ENCODE data around the gene AGPAT4.

Gene AGPAT4

GRCh38 chr6:161171207-161171606, 102.7 kb downstream of the AGPAT4 start:
- DNase-seq (ENCODE audit: low read depth, low spot score): no peak
- TF ChIP-seq FOXP2 (optimal IDR thresholded peaks at IDR 0.05; ENCODE audit: control extremely low read depth, extremely low read length, insufficient read depth) (no peak), POLR2AphosphoS5 (IDR thresholded peaks at IDR 0.05; ENCODE audit: borderline replicate concordance, low read depth, low read length) (no peak), EZH2 (IDR thresholded peaks at IDR 0.05) (no peak)
- Histone ChIP-seq H3K9me3 (ENCODE audit: low read depth, low read length) (no peaks in the 10 kb centered on the region), H3K9ac (ENCODE audit: insufficient read length) (no peak overlapping the region), H3K36me3 (ENCODE audit: insufficient read depth, low read length) (no peaks in the 10 kb centered on the region), H3K4me3 (no peak overlapping the region), H3K27ac (no peak overlapping the region)

- Histone ChIP-seq H3K36me3 (ENCODE audit: insufficient read depth, low read length) (peaks cover 4% of the 10 kb centered on the region; the same call in 1 of the 2 replicates), H3K4me3 (no peak overlapping the region), H3K9me3 (ENCODE audit: low read depth, low read length) (no peaks in the 10 kb centered on the region), H3K9ac (ENCODE audit: insufficient read length) (no peak overlapping the region), H3K27ac (no peak overlapping the region)
- no peak for DNase-seq (ENCODE audit: low read depth, low spot score)
- TF ChIP-seq FOXP2 (optimal IDR thresholded peaks at IDR 0.05; ENCODE audit: control extremely low read depth, extremely low read length, insufficient read depth) (no peak), EZH2 (IDR thresholded peaks at IDR 0.05) (no peak), POLR2AphosphoS5 (IDR thresholded peaks at IDR 0.05; ENCODE audit: borderline replicate concordance, low read depth, low read length) (no peak)
These were observed 104.2 kb downstream of the AGPAT4 start for GRCh38 chr6:161169696-161170095.

DNA sequence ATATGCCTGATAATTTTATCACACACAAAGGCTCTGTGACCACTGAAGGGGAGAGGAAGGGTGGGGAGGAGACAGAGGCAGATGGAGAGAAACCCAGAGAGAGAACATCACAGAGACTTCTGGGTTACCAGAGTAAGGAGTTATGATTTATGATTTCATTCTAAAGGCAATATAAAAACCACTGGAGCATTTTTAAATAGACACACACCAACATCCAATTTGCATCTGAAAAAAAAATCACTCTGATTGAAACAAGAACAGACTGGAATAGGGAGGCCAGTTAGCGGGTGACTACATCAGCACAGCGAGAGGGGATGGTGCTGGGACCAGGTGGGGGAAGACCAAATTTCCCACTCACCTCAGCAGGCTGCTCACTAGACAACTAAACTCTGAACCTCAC, 104.8 kb downstream of the AGPAT4 start:
- Histone ChIP-seq H3K36me3 (ENCODE audit: insufficient read depth, low read length) (peaks cover 4% of the 10 kb centered on the region; the same call in 1 of the 2 replicates), H3K27ac (no peak overlapping the region), H3K9me3 (ENCODE audit: low read depth, low read length) (no peaks in the 10 kb centered on the region), H3K4me3 (no peak overlapping the region), H3K9ac (ENCODE audit: insufficient read length) (no peak overlapping the region)
- TF ChIP-seq EZH2 (IDR thresholded peaks at IDR 0.05) (no peak), POLR2AphosphoS5 (IDR thresholded peaks at IDR 0.05; ENCODE audit: borderline replicate concordance, low read depth, low read length) (no peak), FOXP2 (optimal IDR thresholded peaks at IDR 0.05; ENCODE audit: control extremely low read depth, extremely low read length, insufficient read depth) (no peak)
- no peak for DNase-seq (ENCODE audit: low read depth, low spot score)

DNA sequence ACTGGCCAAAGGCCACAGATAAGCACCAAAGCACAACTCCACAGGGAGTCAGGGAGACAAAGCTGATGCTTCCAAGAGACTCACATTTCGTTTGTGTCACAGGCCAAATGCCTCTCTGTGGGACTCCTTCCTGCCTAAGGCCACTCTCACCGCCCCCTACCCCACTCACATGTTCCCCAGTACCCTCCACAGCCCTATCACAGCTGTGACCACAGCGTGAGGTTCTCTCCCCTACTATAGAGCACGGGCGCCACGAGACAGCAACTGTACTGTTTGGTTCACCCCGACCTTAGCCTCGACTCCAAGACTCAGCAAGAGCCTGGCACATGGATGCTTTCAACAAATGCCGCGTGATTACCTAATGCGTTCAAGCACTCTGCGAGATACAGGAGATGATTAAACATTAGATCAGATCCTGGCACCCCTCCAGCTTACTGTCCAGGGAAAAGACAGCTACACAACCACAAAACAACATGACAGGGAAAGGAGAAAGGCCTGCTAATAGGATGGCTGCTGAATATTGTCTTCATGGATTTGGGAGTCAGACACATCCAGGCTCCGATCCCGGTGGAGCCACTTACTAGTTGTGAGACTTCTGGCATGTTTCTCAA, 105.5 kb downstream of the AGPAT4 start:
- Histone ChIP-seq H3K4me3 (no peak overlapping the region), H3K27ac (no peak overlapping the region), H3K9me3 (ENCODE audit: low read depth, low read length) (no peaks in the 10 kb centered on the region), H3K9ac (ENCODE audit: insufficient read length) (no peak overlapping the region), H3K36me3 (ENCODE audit: insufficient read depth, low read length) (peaks cover 4% of the 10 kb centered on the region; the same call in 1 of the 2 replicates)
- TF ChIP-seq EZH2 (IDR thresholded peaks at IDR 0.05): no peak
- TF ChIP-seq POLR2AphosphoS5 (IDR thresholded peaks at IDR 0.05; ENCODE audit: borderline replicate concordance, low read depth, low read length): no peak
- TF ChIP-seq FOXP2 (optimal IDR thresholded peaks at IDR 0.05; ENCODE audit: control extremely low read depth, extremely low read length, insufficient read depth): no peak
- DNase-seq (ENCODE audit: low read depth, low spot score): no peak

GRCh38 chr6:161166677-161167076, 107.2 kb downstream of the AGPAT4 start:
- Histone ChIP-seq H3K9me3 (ENCODE audit: low read depth, low read length) (no peaks in the 10 kb centered on the region), H3K9ac (ENCODE audit: insufficient read length) (no peak overlapping the region), H3K4me3 (no peak overlapping the region), H3K36me3 (ENCODE audit: insufficient read depth, low read length) (peaks cover 4% of the 10 kb centered on the region; the same call in 1 of the 2 replicates), H3K27ac (no peak overlapping the region)
- DNase-seq (ENCODE audit: low read depth, low spot score): no peak
- TF ChIP-seq EZH2 (IDR thresholded peaks at IDR 0.05): no peak
- TF ChIP-seq FOXP2 (optimal IDR thresholded peaks at IDR 0.05; ENCODE audit: control extremely low read depth, extremely low read length, insufficient read depth): no peak
- no peak for TF ChIP-seq POLR2AphosphoS5 (IDR thresholded peaks at IDR 0.05; ENCODE audit: borderline replicate concordance, low read depth, low read length)

DNA sequence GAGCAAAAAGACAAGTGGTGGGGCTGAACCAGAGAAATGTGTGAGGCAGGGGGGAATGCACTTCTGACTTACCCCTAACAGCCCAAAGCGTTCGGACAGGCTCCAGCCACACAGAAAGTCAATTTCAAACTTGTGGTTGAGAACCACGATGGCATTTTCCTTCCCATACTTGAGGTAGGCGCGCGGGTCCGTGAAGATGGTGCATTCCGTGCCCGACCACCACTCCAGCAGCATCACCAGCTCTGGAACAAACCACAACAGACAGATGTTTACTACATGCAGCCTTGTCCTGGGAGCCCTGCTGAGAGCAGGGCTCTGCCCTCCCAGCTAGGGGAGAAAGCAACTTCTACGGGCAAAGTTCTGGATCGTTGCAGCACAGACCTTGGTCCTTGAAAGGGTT, 107.7 kb downstream of the AGPAT4 start:
- no peak for DNase-seq (ENCODE audit: low read depth, low spot score)
- Histone ChIP-seq H3K27ac (no peak overlapping the region), H3K9ac (ENCODE audit: insufficient read length) (no peak overlapping the region), H3K4me3 (no peak overlapping the region), H3K9me3 (ENCODE audit: low read depth, low read length) (no peaks in the 10 kb centered on the region), H3K36me3 (ENCODE audit: insufficient read depth, low read length) (peaks cover 4% of the 10 kb centered on the region; the same call in 1 of the 2 replicates)
- TF ChIP-seq EZH2 (IDR thresholded peaks at IDR 0.05) (no peak), FOXP2 (optimal IDR thresholded peaks at IDR 0.05; ENCODE audit: control extremely low read depth, extremely low read length, insufficient read depth) (no peak), POLR2AphosphoS5 (IDR thresholded peaks at IDR 0.05; ENCODE audit: borderline replicate concordance, low read depth, low read length) (no peak)

DNA sequence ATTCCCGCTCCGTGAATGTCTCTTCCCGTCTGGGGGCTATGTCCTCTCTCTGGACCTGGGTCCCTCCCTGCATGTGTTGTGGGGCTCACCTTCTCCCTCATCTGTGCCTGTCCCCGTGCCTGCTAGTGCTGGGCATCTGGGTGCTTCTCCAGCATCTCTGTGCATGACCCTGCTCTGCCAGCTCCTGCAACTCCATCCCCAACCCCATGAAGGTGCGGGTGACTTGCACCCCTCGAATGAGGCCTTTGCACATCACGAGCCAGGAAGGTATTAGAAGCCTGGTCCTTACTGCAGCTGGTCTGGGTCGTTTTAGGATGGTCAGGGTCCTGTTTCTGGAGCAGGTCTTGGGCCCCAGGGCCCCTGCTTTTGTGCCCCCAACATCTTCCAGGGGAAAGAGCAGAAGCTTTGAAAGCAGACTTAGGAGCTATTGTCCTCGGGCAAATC, 109.7 kb downstream of the AGPAT4 start:
- TF ChIP-seq POLR2AphosphoS5 (IDR thresholded peaks at IDR 0.05; ENCODE audit: borderline replicate concordance, low read depth, low read length) (no peak), FOXP2 (optimal IDR thresholded peaks at IDR 0.05; ENCODE audit: control extremely low read depth, extremely low read length, insufficient read depth) (no peak), EZH2 (IDR thresholded peaks at IDR 0.05) (no peak)
- DNase-seq (ENCODE audit: low read depth, low spot score): no peak
- H3K27ac ChIP-seq: no peak overlapping the region
- no peak overlapping the region for H3K9ac ChIP-seq (ENCODE audit: insufficient read length)
- H3K9me3 ChIP-seq (ENCODE audit: low read depth, low read length): no peaks in the 10 kb centered on the region
- H3K36me3 ChIP-seq (ENCODE audit: insufficient read depth, low read length): peaks cover 4% of the 10 kb centered on the region; the same call in 1 of the 2 replicates
- no peak overlapping the region for H3K4me3 ChIP-seq

DNA sequence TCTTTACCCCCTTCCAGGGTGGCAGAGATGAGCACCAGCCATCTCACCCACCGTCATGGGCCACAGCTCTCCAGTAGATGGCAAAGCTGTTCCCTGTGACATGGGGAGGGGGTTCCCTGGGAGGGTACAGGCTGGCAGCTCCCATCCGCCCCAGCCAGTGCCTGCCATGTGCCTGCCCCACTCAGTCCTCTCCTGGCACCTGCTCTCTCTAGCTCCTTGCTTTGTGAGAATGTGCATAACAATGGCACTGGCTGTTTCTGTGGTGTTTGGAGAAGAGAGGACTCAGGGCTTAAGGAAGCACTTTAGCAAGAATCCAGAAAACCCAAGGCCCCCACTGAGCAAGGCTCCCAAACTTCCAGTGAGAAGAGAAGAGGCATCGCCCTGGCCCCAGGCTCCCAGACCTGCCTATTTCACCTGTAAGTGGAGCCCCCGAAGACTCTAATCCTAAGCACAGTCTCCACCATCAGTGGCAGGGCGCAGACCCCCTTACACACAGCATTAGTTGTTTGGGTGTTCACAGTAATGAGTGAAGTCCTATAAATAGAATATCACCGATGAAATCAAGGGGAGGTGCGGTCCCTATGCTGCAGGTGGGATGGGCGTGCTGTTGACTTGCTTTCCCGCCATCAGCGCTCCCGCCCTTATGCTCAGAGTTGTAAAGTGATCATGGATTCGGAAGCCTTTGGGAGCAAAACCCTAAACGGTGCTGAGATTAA, 110.2 kb downstream of the AGPAT4 start:
- Histone ChIP-seq H3K27ac (no peak overlapping the region), H3K9ac (ENCODE audit: insufficient read length) (no peak overlapping the region), H3K36me3 (ENCODE audit: insufficient read depth, low read length) (peaks cover 4% of the 10 kb centered on the region; the same call in 1 of the 2 replicates), H3K9me3 (ENCODE audit: low read depth, low read length) (no peaks in the 10 kb centered on the region), H3K4me3 (no peak overlapping the region)
- no peak for TF ChIP-seq EZH2 (IDR thresholded peaks at IDR 0.05)
- no peak for TF ChIP-seq FOXP2 (optimal IDR thresholded peaks at IDR 0.05; ENCODE audit: control extremely low read depth, extremely low read length, insufficient read depth)
- no peak for DNase-seq (ENCODE audit: low read depth, low spot score)

Measured in SK-N-MC (cell line).